ENCODE data around the gene CAMP.

CAMP gene

DNA sequence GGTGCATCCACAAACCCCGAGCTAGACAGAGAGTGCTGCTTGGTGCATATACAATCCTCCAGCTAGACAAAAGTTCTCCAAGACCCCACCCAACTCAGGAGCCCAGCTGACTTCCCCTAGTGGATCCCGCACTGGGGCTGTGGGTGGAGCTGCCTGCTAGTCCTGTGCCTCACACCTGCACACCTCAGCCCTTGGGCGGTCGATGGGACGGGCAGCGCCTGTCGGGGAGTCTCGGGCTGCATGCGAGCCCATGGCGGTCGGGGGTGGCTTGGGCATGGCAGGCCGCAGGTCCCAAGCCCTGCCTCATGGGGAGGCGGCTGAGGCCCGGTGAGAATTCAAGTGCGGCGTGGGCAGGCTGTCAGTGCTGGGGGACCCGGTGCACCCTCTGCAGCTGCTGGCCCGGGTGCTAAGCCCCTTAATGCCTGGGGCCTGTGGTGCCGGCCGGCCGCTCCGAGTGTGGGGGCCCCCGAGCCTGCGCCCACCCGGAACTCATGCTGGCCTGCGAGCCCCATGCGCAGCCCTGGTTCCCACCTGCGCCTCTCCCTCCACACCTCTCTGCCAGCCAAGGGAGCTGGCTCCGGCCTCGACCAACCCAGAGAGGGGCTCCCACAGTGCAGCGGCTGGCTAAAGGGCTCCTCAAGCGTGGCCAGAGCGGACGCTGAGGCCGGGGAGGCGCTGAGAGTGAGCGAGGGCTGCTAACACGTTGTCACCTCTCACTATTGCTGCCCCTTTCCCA lies 48.6 kb downstream of the CAMP start:
- Histone ChIP-seq H3K9me3 (ENCODE audit: low read depth, low read length) (no peaks in the 10 kb centered on the region), H3K36me3 (ENCODE audit: insufficient read depth, low read length) (no peaks in the 10 kb centered on the region; the same call in 1 of the 2 replicates), H3K27ac (no peak overlapping the region), H3K9ac (ENCODE audit: insufficient read length) (no peak overlapping the region), H3K4me3 (no peak overlapping the region)
- TF ChIP-seq EZH2 (IDR thresholded peaks at IDR 0.05) (no peak), FOXP2 (optimal IDR thresholded peaks at IDR 0.05; ENCODE audit: control extremely low read depth, extremely low read length, insufficient read depth) (no peak), POLR2AphosphoS5 (IDR thresholded peaks at IDR 0.05; ENCODE audit: borderline replicate concordance, low read depth, low read length) (no peak)
- DNase-seq (ENCODE audit: low read depth, low spot score): no peak

DNA sequence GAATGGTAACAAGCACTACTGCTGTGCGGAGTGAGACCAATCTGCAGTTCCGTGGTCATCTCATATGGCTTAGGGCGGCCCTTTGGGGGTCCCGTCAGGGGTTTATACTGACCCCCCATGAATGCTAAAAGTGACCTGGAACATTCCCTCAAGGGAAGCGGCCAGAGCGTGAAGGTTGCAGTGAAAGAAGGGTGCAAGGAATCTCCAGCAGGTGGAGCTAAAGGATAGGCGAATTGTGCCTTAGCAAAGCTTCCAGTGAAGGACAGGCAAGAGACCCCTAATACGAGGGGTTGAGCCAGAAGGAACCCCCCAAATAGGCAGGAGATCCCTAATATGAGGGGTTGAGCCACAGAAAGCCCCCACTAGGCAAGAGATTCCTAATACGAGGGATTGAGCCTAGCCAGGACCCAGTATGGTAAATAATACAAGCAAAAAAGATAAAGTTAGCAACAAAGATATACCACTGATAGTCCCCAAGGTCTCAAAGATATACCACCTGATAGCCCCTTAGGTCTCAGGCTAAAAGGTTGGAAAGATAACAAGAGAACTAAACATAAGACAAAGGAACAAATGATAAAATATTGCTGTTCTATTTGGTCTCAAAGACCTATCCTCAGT lies 50.4 kb downstream of the CAMP start:
- TF ChIP-seq POLR2AphosphoS5 (IDR thresholded peaks at IDR 0.05; ENCODE audit: borderline replicate concordance, low read depth, low read length) (no peak), FOXP2 (optimal IDR thresholded peaks at IDR 0.05; ENCODE audit: control extremely low read depth, extremely low read length, insufficient read depth) (no peak), EZH2 (IDR thresholded peaks at IDR 0.05) (no peak)
- Histone ChIP-seq H3K4me3 (no peak overlapping the region), H3K9me3 (ENCODE audit: low read depth, low read length) (no peaks in the 10 kb centered on the region), H3K27ac (no peak overlapping the region), H3K36me3 (ENCODE audit: insufficient read depth, low read length) (no peaks in the 10 kb centered on the region; the same call in 1 of the 2 replicates), H3K9ac (ENCODE audit: insufficient read length) (no peak overlapping the region)
- no peak for DNase-seq (ENCODE audit: low read depth, low spot score)

DNA sequence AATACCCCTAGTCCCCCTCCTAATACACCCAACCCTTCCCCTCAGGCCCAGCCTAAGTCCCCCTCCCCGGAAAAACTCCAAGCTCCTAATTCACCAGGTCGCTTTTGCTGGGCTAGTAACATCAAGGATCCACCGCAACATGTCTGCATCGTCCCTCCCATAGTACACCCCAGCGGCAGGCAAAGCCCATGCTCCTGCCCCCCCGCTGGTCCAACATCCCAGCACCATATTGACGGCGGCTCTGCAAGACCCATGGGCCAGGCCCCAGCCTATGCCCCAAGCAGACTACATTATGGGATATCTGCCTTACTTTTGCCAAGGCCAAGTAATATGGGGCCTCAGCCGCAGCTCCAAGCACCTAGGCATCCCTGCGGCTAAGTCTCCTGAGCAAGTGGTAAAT lies 51.2 kb downstream of the CAMP start:
- Histone ChIP-seq H3K9me3 (ENCODE audit: low read depth, low read length) (no peaks in the 10 kb centered on the region), H3K9ac (ENCODE audit: insufficient read length) (no peak overlapping the region), H3K27ac (no peak overlapping the region), H3K36me3 (ENCODE audit: insufficient read depth, low read length) (no peaks in the 10 kb centered on the region), H3K4me3 (no peak overlapping the region)
- TF ChIP-seq EZH2 (IDR thresholded peaks at IDR 0.05): no peak
- TF ChIP-seq FOXP2 (optimal IDR thresholded peaks at IDR 0.05; ENCODE audit: control extremely low read depth, extremely low read length, insufficient read depth): no peak
- no peak for TF ChIP-seq POLR2AphosphoS5 (IDR thresholded peaks at IDR 0.05; ENCODE audit: borderline replicate concordance, low read depth, low read length)
- no peak for DNase-seq (ENCODE audit: low read depth, low spot score)
